ENCODE results near the gene RPH3AL. TPM values are rescaled to one million over a fixed set of nuclear protein-coding genes. Genes with fewer than 3 reads are reported as not detected.
"Not testable (repeated sequence)": the region's sequence is repeated elsewhere in the genome, so short reads cannot be mapped to it uniquely, and the experiment has no call there.

RPH3AL gene
- total RNA-seq, 2 experiments from 2014 or later, result 2.4 to 2.8 TPM

- TF ChIP-seq, protein P1, sequence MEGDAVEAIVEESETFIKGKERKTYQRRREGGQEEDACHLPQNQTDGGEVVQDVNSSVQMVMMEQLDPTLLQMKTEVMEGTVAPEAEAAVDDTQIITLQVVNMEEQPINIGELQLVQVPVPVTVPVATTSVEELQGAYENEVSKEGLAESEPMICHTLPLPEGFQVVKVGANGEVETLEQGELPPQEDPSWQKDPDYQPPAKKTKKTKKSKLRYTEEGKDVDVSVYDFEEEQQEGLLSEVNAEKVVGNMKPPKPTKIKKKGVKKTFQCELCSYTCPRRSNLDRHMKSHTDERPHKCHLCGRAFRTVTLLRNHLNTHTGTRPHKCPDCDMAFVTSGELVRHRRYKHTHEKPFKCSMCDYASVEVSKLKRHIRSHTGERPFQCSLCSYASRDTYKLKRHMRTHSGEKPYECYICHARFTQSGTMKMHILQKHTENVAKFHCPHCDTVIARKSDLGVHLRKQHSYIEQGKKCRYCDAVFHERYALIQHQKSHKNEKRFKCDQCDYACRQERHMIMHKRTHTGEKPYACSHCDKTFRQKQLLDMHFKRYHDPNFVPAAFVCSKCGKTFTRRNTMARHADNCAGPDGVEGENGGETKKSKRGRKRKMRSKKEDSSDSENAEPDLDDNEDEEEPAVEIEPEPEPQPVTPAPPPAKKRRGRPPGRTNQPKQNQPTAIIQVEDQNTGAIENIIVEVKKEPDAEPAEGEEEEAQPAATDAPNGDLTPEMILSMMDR (IDR thresholded peaks at IDR 0.05), result no peak
- no peaks in the 10 kb centered on the region for H3K4me1 Mint-ChIP-seq (ENCODE audit: low read depth)
- CTCF ChIA-PET, result no interaction called here
- intact Hi-C loops (cut with DNase I, micrococcal nuclease), result no loop called here
- no peaks in the 10 kb centered on the region for H3K9me3 Mint-ChIP-seq
- Histone ChIP-seq H3K27me3 (ENCODE audit: control insufficient read depth in 1 of 2, insufficient read depth in 2 of 2, low read length in 2 of 2) (no peaks in the 10 kb centered on the region), H3K36me3 (ENCODE audit: insufficient read depth, low read length) (no peaks in the 10 kb centered on the region), H3K9me3 (ENCODE audit: control insufficient read depth in 1 of 2, insufficient read depth in 1 of 2, low read length in 2 of 2) (no peaks in the 10 kb centered on the region), H3K27ac (ENCODE audit: low read depth in 1 of 2, low read length in 2 of 2) (no peak overlapping the region), H3K4me1 (ENCODE audit: insufficient read depth, low read length) (no peaks in the 10 kb centered on the region), H3K4me3 (ENCODE audit: low read length) (no peak overlapping the region)
- no peak overlapping the region for H3K4me3 Mint-ChIP-seq
- no peaks in the 10 kb centered on the region for H3K27me3 Mint-ChIP-seq
- POLR2A ChIA-PET, result no interaction called here
- H3K36me3 Mint-ChIP-seq (ENCODE audit: low read depth), result peaks cover 3% of the 10 kb centered on the region
- DNase-seq (no peak), ATAC-seq (ENCODE audit: poor library complexity) (no peak)
- no peak overlapping the region for H3K27ac Mint-ChIP-seq
These were observed 32.5 kb downstream of the RPH3AL start for GRCh38 chr17:320139-320538.

DNA sequence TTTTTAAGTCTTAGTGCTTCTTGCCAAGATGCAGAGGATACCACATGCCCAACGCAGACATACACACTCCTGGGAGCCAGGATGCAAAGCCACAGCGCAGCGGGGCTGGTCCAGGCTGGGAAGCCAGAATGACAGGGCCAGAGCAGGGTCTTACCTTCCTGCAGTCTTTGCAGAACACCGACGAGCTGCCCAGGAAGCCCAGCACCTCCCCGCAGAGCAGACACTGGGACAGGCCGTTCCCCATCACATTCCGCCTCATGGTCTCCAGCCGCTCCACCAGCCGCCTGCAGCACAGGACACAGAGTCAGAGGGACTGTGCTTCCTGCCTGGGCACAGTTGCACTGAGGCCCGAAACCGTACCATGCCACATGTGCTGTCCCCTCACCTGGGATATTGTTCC is 33.3 kb downstream of the RPH3AL start:
- no peaks in the 10 kb centered on the region for H3K27me3 ChIP-seq (ENCODE audit: control insufficient read depth in 1 of 2, insufficient read depth in 2 of 2, low read length in 2 of 2)
- ChIA-PET CTCF (no interaction called here), POLR2A (no interaction called here)
- no peak overlapping the region for H3K4me3 ChIP-seq (ENCODE audit: low read length)
- H3K36me3 ChIP-seq (ENCODE audit: insufficient read depth, low read length), result no peaks in the 10 kb centered on the region
- DNase-seq (no peak), ATAC-seq (ENCODE audit: poor library complexity) (no peak)
- Mint-ChIP-seq H3K9me3 (no peaks in the 10 kb centered on the region), H3K4me3 (no peak overlapping the region), H3K27me3 (no peaks in the 10 kb centered on the region), H3K36me3 (ENCODE audit: low read depth) (peaks cover 3% of the 10 kb centered on the region), H3K4me1 (ENCODE audit: low read depth) (no peaks in the 10 kb centered on the region), H3K27ac (no peak overlapping the region)
- H3K27ac ChIP-seq (ENCODE audit: low read depth in 1 of 2, low read length in 2 of 2), result no peak overlapping the region
- H3K9me3 ChIP-seq (ENCODE audit: control insufficient read depth in 1 of 2, insufficient read depth in 1 of 2, low read length in 2 of 2), result no peaks in the 10 kb centered on the region
- TF ChIP-seq, protein P1 (IDR thresholded peaks at IDR 0.05), result no peak
- H3K4me1 ChIP-seq (ENCODE audit: insufficient read depth, low read length), result no peaks in the 10 kb centered on the region
- intact Hi-C loops (cut with DNase I, micrococcal nuclease), result no loop called here

DNA sequence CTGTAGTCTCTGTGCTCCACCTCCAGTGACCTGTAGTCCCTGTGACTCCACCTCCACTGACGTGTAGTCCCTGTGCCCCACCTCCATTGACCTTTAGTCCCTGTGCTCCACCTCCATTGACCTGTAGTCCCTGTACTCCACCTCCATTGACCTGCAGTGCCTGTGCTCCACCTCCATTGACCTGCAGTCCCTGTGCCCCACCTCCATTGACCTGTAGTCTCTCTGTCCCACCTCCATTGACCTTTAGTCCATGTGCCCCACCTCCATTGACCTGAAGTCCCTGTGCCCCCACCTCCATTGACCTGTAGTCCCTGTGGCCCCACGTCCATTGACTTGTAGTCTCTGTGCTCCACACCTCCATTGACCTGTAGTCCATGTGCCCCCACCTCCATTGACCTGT is 35.5 kb downstream of the RPH3AL start:
- H3K36me3 ChIP-seq (ENCODE audit: insufficient read depth, low read length); intact Hi-C loops (cut with DNase I, micrococcal nuclease); H3K27ac ChIP-seq (ENCODE audit: low read depth in 1 of 2, low read length in 2 of 2); CTCF ChIA-PET; H3K9me3 ChIP-seq (ENCODE audit: control insufficient read depth in 1 of 2, insufficient read depth in 1 of 2, low read length in 2 of 2); H3K4me3 ChIP-seq (ENCODE audit: low read length); ATAC-seq (ENCODE audit: poor library complexity); H3K27me3 ChIP-seq (ENCODE audit: control insufficient read depth in 1 of 2, insufficient read depth in 2 of 2, low read length in 2 of 2); H3K27me3 Mint-ChIP-seq; H3K4me1 ChIP-seq (ENCODE audit: insufficient read depth, low read length); H3K4me1 Mint-ChIP-seq (ENCODE audit: low read depth); H3K27ac Mint-ChIP-seq; POLR2A ChIA-PET; DNase-seq; H3K4me3 Mint-ChIP-seq; H3K36me3 Mint-ChIP-seq (ENCODE audit: low read depth); H3K9me3 Mint-ChIP-seq: not testable (repeated sequence)

DNA sequence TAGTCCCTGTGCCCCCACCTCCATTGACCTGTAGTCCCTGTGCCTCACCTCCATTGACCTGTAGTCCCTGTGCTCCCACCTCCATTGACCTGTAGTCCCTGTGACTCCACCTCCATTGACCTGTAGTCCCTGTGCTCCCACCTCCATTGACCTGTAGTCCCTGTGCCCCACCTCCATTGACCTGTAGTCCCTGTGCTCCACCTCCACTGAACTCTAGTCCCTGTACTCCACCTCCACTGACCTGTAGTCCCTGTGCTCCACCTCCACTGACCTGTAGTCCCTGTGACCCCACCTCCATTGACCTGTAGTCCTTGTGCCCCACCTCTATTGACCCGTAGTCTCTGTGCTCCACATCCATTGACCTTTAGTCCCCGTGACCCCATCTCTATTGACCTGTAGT is 37.2 kb downstream of the RPH3AL start:
- DNase-seq; H3K27ac Mint-ChIP-seq; H3K4me1 Mint-ChIP-seq (ENCODE audit: low read depth); H3K9me3 ChIP-seq (ENCODE audit: control insufficient read depth in 1 of 2, insufficient read depth in 1 of 2, low read length in 2 of 2); intact Hi-C loops (cut with DNase I, micrococcal nuclease); H3K4me1 ChIP-seq (ENCODE audit: insufficient read depth, low read length); H3K36me3 ChIP-seq (ENCODE audit: insufficient read depth, low read length); POLR2A ChIA-PET; H3K27me3 Mint-ChIP-seq; H3K9me3 Mint-ChIP-seq; H3K4me3 Mint-ChIP-seq; CTCF ChIA-PET; H3K27me3 ChIP-seq (ENCODE audit: control insufficient read depth in 1 of 2, insufficient read depth in 2 of 2, low read length in 2 of 2); ATAC-seq (ENCODE audit: poor library complexity); H3K36me3 Mint-ChIP-seq (ENCODE audit: low read depth); H3K27ac ChIP-seq (ENCODE audit: low read depth in 1 of 2, low read length in 2 of 2); H3K4me3 ChIP-seq (ENCODE audit: low read length): not testable (repeated sequence)

GRCh38 chr17:314614-314944 is 38.0 kb downstream of the RPH3AL start:
- CTCF ChIA-PET; H3K36me3 Mint-ChIP-seq (ENCODE audit: low read depth); H3K36me3 ChIP-seq (ENCODE audit: insufficient read depth, low read length); POLR2A ChIA-PET; H3K27ac ChIP-seq (ENCODE audit: low read depth in 1 of 2, low read length in 2 of 2); ATAC-seq (ENCODE audit: poor library complexity); H3K9me3 Mint-ChIP-seq; H3K4me3 ChIP-seq (ENCODE audit: low read length); H3K27me3 Mint-ChIP-seq; H3K27me3 ChIP-seq (ENCODE audit: control insufficient read depth in 1 of 2, insufficient read depth in 2 of 2, low read length in 2 of 2); H3K4me1 Mint-ChIP-seq (ENCODE audit: low read depth); H3K27ac Mint-ChIP-seq; H3K4me3 Mint-ChIP-seq; H3K4me1 ChIP-seq (ENCODE audit: insufficient read depth, low read length); H3K9me3 ChIP-seq (ENCODE audit: control insufficient read depth in 1 of 2, insufficient read depth in 1 of 2, low read length in 2 of 2); intact Hi-C loops (cut with DNase I, micrococcal nuclease): not testable (repeated sequence)
- peak in 1 of 14 experiments; percentile 33 for DNase-seq
